A549 (cell line): ENCODE results near the gene CRTC2. TPM values are rescaled to one million over a fixed set of nuclear protein-coding genes. Genes with fewer than 3 reads are reported as not detected.

ENCODE experiments used
- ATAC-seq, 2 experiments: fragments of 200-7000 bp in 1 of 2; fragments of >200 bp in 1 of 2; cut with Nextera tagmentation in 1 of 2; cut with Tn5 transposase in 1 of 2; 3 replicates each; pipeline versions ENCODE4 v1.8.0 to v1.9.1; 2018 to 2020; ENCODE audit warnings: mild to moderate bottlenecking in 1 of 2, moderate library complexity in 1 of 2
- CTCF ChIA-PET: fragments of 300-600 bp; sonication (Branson Sonifier 250); formaldehyde crosslinking; extraction: SDS; loops from one replicate; lab custom pipeline; 2021; ENCODE audit warnings: antibody characterized with exemption, inconsistent platforms; lab: Yijun Ruan, JAX
- POLR2A ChIA-PET: fragments of 350-600 bp; formaldehyde crosslinking; extraction: SDS; loops from one replicate; lab custom pipeline; 2021; ENCODE audit warnings: antibody characterized with exemption, inconsistent platforms; lab: Yijun Ruan, JAX
- DNase-seq, 2 experiments: peaks; one replicate each; pipeline versions ENCODE4 v3.0.0 to v3.0.0-alpha.2; 2011 to 2016; ENCODE audit warnings: low read depth in 1 of 2, low spot score in 1 of 2
- FAIRE-seq: peaks from 2 replicates; lab custom pipeline; 2011; peaks lifted over from hg19 to GRCh38; lab: Jason Lieb, UNC
- H3K27ac ChIP-seq, 2 experiments: fragments of >200 bp; sonication (Bioruptor Twin); formaldehyde crosslinking; 3 replicates each; pipeline ENCODE4 v1.5.1; 2016 to 2017
- H3K4me1 ChIP-seq: fragments of >200 bp; sonication (Bioruptor Twin); formaldehyde crosslinking; 3 replicates; pipeline ENCODE4 v1.6.1; 2016
- H3K4me2 ChIP-seq: fragments of >200 bp; sonication (Bioruptor Twin); formaldehyde crosslinking; 3 replicates; pipeline ENCODE4 v1.6.1; 2016
- H3K4me3 ChIP-seq: fragments of >200 bp; sonication (Bioruptor Twin); formaldehyde crosslinking; 3 replicates; pipeline ENCODE4 v1.5.1; 2016
- H3K9me3 ChIP-seq: fragments of >200 bp; sonication (Bioruptor Twin); formaldehyde crosslinking; 3 replicates; pipeline ENCODE4 v1.6.1; 2016
- BCL3 ChIP-seq: fragments of >200 bp; sonication (Bioruptor Twin); formaldehyde crosslinking; IDR thresholded peaks from 3 replicates; pipeline ENCODE4 v1.6.1; 2016
- CBX2 ChIP-seq: fragments of 200-600 bp; sonication (generic); IDR thresholded peaks from 2 replicates; pipeline ENCODE4 v1.6.1; 2016; ENCODE audit warnings: low read depth, mild to moderate bottlenecking, borderline replicate concordance
- CEBPB ChIP-seq, 2 experiments: fragments of >200 bp in 1 of 2; sonication (Bioruptor Twin) in 1 of 2; formaldehyde crosslinking in 1 of 2; IDR thresholded peaks; 2 replicates each; pipeline ENCODE4 v1.6.1; 2012 to 2016
- CHD4 ChIP-seq: fragments of 200-600 bp; sonication (generic); IDR thresholded peaks from 2 replicates; pipeline ENCODE4 v1.6.1; 2016; ENCODE audit warnings: antibody characterized with exemption, mild to moderate bottlenecking, borderline replicate concordance
- CTCF ChIP-seq: fragments of >200 bp; sonication (Bioruptor Twin); formaldehyde crosslinking; IDR thresholded peaks from 3 replicates; pipeline ENCODE4 v1.5.1; 2016
- EHMT2 ChIP-seq: fragments of 200-600 bp; sonication (generic); IDR thresholded peaks from 2 replicates; pipeline ENCODE4 v1.6.1; 2016; ENCODE audit warnings: antibody characterized with exemption, low read depth, mild to moderate bottlenecking, moderate library complexity
- ELK1 ChIP-seq: fragments of 150-350 bp; IDR thresholded peaks from 2 replicates; pipeline ENCODE4 v1.6.1; 2014; ENCODE audit warnings: low read depth, mild to moderate bottlenecking, low read length
- EP300 ChIP-seq, 2 experiments: fragments of >200 bp; sonication (Bioruptor Twin); formaldehyde crosslinking; IDR thresholded peaks; 2 replicates in 1 of 2; 3 replicates in 1 of 2; pipeline ENCODE4 v1.6.1; 2016 to 2017
- HEYL ChIP-seq: fragments of 250-450 bp; sonication (Bioruptor Pico); IDR thresholded peaks from 2 replicates; pipeline ENCODE4 v1.8.0; 2021; ENCODE audit warnings: mild to moderate bottlenecking, moderate library complexity
- HMGXB4 ChIP-seq: fragments of 250-450 bp; sonication (Bioruptor Pico); IDR thresholded peaks from 2 replicates; pipeline ENCODE4 v1.5.0; 2021; ENCODE audit warnings: mild to moderate bottlenecking, moderate library complexity, borderline replicate concordance
- JUN ChIP-seq, 2 experiments: fragments of >200 bp; sonication (Bioruptor Twin); formaldehyde crosslinking; IDR thresholded peaks; 2 replicates in 1 of 2; 3 replicates in 1 of 2; pipeline ENCODE4 v1.6.1; 2016 to 2017
- PHF8 ChIP-seq: fragments of 200-600 bp; sonication (generic); IDR thresholded peaks from 2 replicates; pipeline ENCODE4 v1.6.1; 2016; ENCODE audit warnings: low read depth, mild to moderate bottlenecking, antibody characterized with exemption, moderate library complexity, borderline replicate concordance
- POLR2A ChIP-seq: IDR thresholded peaks from 2 replicates; pipeline ENCODE4 v1.6.1; 2012; ENCODE audit warnings: mild to moderate bottlenecking, low read length
- POLR2AphosphoS2 ChIP-seq: conservative IDR thresholded peaks from 2 replicates; pipeline ENCODE4 v1.6.1; 2012; ENCODE audit warnings: low read length, improper control_type of control experiment, inconsistent platforms
- RARB ChIP-seq: fragments of 250-450 bp; sonication (Bioruptor Pico); IDR thresholded peaks from 2 replicates; pipeline ENCODE4 v1.8.0; 2021; ENCODE audit warnings: mild to moderate bottlenecking, moderate library complexity
- RCOR1 ChIP-seq: fragments of 150-350 bp; IDR thresholded peaks from 2 replicates; pipeline ENCODE4 v1.6.1; 2014; ENCODE audit warnings: antibody characterized with exemption, low read length, low read depth
- RNF2 ChIP-seq: fragments of 200-600 bp; sonication (generic); IDR thresholded peaks from 2 replicates; pipeline ENCODE4 v1.6.1; 2016; ENCODE audit warnings: low read depth, mild to moderate bottlenecking, antibody characterized with exemption, moderate library complexity, borderline replicate concordance
- ZC3H11A ChIP-seq: fragments of 450-650 bp; IDR thresholded peaks from 2 replicates; pipeline ENCODE4 v1.6.1; 2014; ENCODE audit warnings: antibody characterized with exemption, mild to moderate bottlenecking
- ZNF302 ChIP-seq: fragments of 250-450 bp; sonication (Bioruptor Pico); IDR thresholded peaks from 2 replicates; pipeline ENCODE4 v1.9.0; 2021; ENCODE audit warnings: inconsistent platforms, mild to moderate bottlenecking, moderate library complexity
- ZSCAN20 ChIP-seq: fragments of 250-450 bp; sonication (Bioruptor Pico); IDR thresholded peaks from 2 replicates; pipeline ENCODE4 v1.8.0; 2022; ENCODE audit warnings: mild to moderate bottlenecking, moderate library complexity
- WGBS: methylation state at CpG from one replicate; pipeline ENCODE4 v1.1.6; 2017; ENCODE audit errors: missing lambda C conversion rate; 5-methylcytosine and 5-hydroxymethylcytosine counted together
- polyA plus RNA-seq, 4 experiments: library from polyadenylated mRNA; depleted of rRNA in 3 of 4; stranded (reverse); fragments of >200 nt; fragmentation: RNase III in 1 of 4; extraction: RNeasy Plus Mini Kit Qiagen cat#74134 plus additional on column Dnase treatment in 1 of 4; gene quantifications; 2 replicates in 3 of 4; 3 replicates in 1 of 4; pipeline ENCODE4 v1.2.3, GENCODE V29; 2011 to 2017

CRTC2 gene
- polyA plus RNA-seq, 2 of the 4 experiments (the other 2 are of a cell fraction), result 19.7 to 22.3 TPM

DNA sequence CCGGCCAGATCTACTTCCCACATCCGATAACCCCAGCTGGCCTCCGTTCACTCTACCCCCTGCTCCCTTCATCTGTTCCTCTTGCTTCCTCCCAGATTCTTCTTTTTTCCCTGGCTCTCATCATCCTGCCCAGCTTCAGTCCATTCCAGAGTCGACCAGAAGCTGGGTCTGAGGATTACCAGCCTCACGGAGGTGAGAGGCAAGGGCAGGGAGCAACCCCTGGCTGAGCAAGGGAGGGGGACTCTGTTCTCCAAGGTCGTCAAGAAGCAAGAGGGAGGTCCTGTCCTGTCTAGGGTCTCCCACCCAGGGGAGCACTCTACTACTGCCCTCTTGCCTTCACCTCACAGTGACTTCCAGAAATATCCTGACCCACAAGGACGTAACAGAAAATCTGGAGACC, 15.1 kb upstream of the CRTC2 start:
- WGBS, result 86% methylated on average over 7 of the region's 7 CpGs
- FAIRE-seq (no peak), ATAC-seq (no peak), DNase-seq (no peak)
- no peaks in the 10 kb centered on the region for H3K9me3 ChIP-seq
- ChIA-PET CTCF (interaction anchor here (1.3 to 7.5 kb wide), 4 partner anchors 11 to 296 kb away, joined by 4 to 90 read pairs (median 10); partner anchors contain the start of genes DENND4B, NPR1, RAB13 and SLC39A1), POLR2A (interaction anchor here (0.6 to 1.9 kb wide), 2 partner anchors 10 to 130 kb away, joined by 3 to 7 read pairs; partner anchors contain the start of gene SLC39A1)
- no peak overlapping the region for H3K4me2 ChIP-seq
- peaks cover 16% of the 10 kb centered on the region for H3K4me1 ChIP-seq
- H3K27ac ChIP-seq, result no peak overlapping the region
- no peak for TF ChIP-seq HMGXB4 (CRISPR knock-in tag)
- 0 out of 5 replicates have a peak, but pooled peaks of 1 of the 2 experiments have one; percentile 6 for TF ChIP-seq JUN (IDR thresholded peaks at IDR 0.05)
- no peak for TF ChIP-seq ZSCAN20 (CRISPR knock-in tag)
- TF ChIP-seq POLR2A, result no peak
- no peak for TF ChIP-seq PHF8
- TF ChIP-seq CEBPB (IDR thresholded peaks at IDR 0.05), result no peak
- no peak overlapping the region for H3K4me3 ChIP-seq

DNA sequence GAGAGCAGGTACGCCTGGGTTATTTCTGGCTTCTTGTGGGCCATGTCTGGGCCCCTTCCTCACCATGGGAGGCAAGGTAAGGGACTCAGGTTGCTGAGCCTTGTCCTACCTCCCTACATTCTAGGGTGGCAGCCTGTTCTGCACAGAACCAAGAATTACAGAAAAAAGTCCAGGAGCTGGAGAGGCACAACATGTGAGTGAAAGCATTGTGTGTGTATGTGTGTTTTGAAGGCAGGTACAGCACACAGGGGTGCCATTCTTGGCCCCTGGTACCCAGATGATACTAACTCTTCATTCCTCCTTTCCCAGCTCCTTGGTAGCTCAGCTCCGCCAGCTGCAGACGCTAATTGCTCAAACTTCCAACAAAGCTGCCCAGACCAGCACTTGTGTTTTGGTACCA, 14.7 kb upstream of the CRTC2 start:
- 96% methylated on average over 3 of the region's 3 CpGs for WGBS
- H3K9me3 ChIP-seq, result no peaks in the 10 kb centered on the region
- peaks cover 16% of the 10 kb centered on the region for H3K4me1 ChIP-seq
- CTCF ChIA-PET, result interaction anchor here (1.3 to 7.5 kb wide), 4 partner anchors 10 to 295 kb away, joined by 4 to 90 read pairs (median 10); partner anchors contain the start of genes DENND4B, NPR1, RAB13 and SLC39A1
- no peak overlapping the region for H3K4me2 ChIP-seq
- no peak for DNase-seq
- POLR2A ChIA-PET, result interaction anchor here (0.6 to 1.9 kb wide), 2 partner anchors 10 to 129 kb away, joined by 3 to 7 read pairs; partner anchors contain the start of gene SLC39A1
- H3K27ac ChIP-seq, result no peak overlapping the region
- no peak for ATAC-seq
- no peak overlapping the region for H3K4me3 ChIP-seq
- no peak for FAIRE-seq
- TF ChIP-seq JUN (IDR thresholded peaks at IDR 0.05), result 0 out of 5 replicates have a peak, but pooled peaks of 1 of the 2 experiments have one; percentile 16
- TF ChIP-seq ZSCAN20 (CRISPR knock-in tag), result no peak
- no peak for TF ChIP-seq RNF2
- no peak for TF ChIP-seq EHMT2
- no peak for TF ChIP-seq ZNF302 (CRISPR knock-in tag)

DNA sequence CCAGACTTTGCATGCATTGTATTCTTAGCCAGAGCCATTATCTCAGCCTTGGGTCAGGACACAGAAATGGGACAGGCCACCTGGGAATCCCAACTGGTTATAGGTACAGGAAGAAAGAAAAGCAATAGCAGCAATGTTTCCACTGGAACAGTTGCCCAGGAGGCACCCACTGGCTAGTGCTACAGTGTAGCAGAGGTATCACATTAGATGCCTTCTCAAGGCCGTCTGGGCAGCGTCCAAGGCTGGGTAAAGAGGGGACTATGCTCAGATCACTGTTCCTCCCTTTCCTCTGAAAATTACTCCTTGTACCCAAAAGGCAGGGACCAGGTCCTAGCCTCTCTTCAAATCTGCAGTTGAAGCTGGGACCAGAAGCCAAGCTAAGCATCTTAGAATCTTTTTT, 11.9 kb upstream of the CRTC2 start:
- peaks cover 12% of the 10 kb centered on the region for H3K4me1 ChIP-seq
- ChIA-PET POLR2A (no interaction called here), CTCF (interaction anchor here (0.7 to 1.2 kb wide), 3 partner anchors 16 to 173 kb away, joined by 4 read pairs; partner anchors contain the start of gene RAB13)
- H3K4me2 ChIP-seq, result no peak overlapping the region
- no peaks in the 10 kb centered on the region for H3K9me3 ChIP-seq
- no peak overlapping the region for H3K27ac ChIP-seq
- FAIRE-seq, result no peak
- DNase-seq, result no peak
- no peak for TF ChIP-seq EP300 (IDR thresholded peaks at IDR 0.05)
- TF ChIP-seq HMGXB4 (CRISPR knock-in tag), result no peak
- no peak for TF ChIP-seq BCL3
- TF ChIP-seq POLR2AphosphoS2, result no peak
- no peak for TF ChIP-seq ZC3H11A
- TF ChIP-seq CHD4, result no peak
- TF ChIP-seq RARB, result no peak
- no peak for TF ChIP-seq ZSCAN20 (CRISPR knock-in tag)
- TF ChIP-seq HEYL (CRISPR knock-in tag), result no peak
- no peak for TF ChIP-seq ELK1
- no peak for TF ChIP-seq CBX2
- TF ChIP-seq RCOR1, result no peak
- TF ChIP-seq CTCF, result no peak
- TF ChIP-seq RNF2, result no peak
- no peak for TF ChIP-seq EHMT2
- 96% methylated on average over 2 of the region's 2 CpGs for WGBS
- ATAC-seq, result no peak
- H3K4me3 ChIP-seq, result no peak overlapping the region
